GM21619 (cell line): ENCODE measurements around the gene MAP1LC3B2.

Experiments used
- ATAC-seq: cut with Tn5 transposase; IDR thresholded peaks from one replicate; pipeline ENCODE4 v1.9.1; 2021; ENCODE audit not compliant: unreplicated experiment

Gene MAP1LC3B2

DNA sequence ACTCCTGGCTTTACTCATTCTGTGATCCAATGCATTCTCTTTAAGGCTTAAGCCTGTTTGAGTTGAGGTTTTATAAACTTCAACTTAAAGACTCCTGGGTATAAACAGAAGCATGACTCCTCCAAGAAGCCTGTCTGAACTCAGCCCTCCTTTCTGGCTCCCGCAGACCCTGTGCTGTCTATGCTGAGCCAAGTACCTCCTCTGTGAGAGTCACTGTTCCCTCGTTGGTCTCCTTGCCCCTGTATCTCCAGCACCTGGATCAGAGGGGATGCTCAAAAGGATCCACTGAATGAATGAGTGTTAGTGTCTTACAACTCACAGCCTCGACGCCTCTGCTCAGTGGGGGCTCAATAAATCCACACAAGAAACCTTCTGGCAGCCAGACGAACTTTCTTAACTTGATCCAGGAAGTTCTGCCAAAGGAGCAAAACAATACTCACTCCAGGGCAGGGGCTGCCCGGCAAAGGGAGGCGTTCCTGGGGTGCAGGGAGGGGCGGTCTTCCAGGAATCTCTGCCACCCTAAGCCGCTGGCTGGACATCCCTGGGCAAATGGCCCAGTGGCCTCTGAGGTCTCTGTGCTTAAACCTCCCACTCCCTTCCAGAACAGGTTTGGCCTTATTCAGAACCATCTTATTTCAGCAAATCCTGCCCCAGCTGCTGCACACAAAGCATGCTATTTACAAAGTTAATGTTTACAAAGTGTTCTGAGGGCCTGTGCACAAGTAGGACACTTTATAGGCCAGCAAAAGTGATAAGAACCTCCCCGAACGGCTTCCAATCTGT, 32.9 kb downstream of the MAP1LC3B2 start:
- ATAC-seq, result no peak

DNA sequence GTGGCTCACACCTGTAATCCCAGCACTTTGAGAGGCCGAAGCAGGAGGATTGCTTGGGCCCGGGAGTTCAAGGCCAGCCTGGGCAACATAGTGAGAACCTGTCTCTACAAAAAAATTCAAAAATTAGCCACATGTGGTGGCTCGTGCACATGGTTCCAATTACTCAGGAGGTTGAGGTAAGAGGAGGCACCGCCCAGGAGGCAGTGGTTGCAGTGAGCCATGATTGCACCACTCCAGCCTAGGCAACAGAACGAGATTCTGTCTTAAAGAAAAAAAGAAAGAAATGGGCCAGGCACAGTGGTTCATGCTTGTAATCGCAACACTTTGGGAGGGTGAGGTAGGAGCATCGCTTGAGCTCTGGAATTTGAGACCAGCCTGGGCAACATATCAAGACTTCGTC, 33.5 kb downstream of the MAP1LC3B2 start:
- ATAC-seq, result no peak

DNA sequence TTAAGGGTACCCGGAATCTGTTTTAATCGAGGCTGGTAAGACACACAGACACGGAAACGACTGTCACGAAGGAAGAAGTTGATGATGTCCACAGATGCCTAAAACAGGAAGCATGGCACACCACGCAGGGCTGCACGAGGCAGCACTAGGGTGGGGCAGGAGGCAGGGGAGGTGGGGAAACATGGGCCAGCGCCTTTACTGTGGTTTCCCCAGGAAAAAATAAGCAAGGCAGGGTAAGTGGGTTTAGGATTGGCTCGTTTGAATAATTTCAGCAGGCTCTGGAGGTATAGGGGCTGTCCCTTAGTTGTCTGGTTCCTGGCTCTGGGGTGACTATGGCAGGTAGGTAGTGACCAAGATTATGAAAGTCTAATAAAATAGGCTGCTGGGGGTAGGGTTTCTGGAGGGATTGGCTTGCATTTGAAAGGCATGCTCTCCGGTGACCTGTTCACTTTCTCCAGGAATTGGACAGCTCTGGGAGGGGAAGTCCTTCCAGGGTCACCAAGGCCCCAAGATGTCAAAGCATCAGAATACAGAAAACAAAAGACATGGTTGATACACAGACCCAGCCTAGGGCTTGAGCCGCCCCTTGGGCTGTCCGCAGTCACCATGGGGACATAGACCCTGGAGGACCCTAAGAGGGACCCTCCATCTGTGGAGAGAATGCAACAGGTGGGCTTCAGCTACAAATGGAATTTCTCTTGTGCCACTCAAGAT, 35.3 kb downstream of the MAP1LC3B2 start:
- ATAC-seq, result no peak

GRCh38 chr12:116595186-116595585, 36.0 kb downstream of the MAP1LC3B2 start:
- no peak for ATAC-seq

- ATAC-seq, result no peak
Observed at GRCh38 chr12:116595672-116596071, 36.5 kb downstream of the MAP1LC3B2 start.

DNA sequence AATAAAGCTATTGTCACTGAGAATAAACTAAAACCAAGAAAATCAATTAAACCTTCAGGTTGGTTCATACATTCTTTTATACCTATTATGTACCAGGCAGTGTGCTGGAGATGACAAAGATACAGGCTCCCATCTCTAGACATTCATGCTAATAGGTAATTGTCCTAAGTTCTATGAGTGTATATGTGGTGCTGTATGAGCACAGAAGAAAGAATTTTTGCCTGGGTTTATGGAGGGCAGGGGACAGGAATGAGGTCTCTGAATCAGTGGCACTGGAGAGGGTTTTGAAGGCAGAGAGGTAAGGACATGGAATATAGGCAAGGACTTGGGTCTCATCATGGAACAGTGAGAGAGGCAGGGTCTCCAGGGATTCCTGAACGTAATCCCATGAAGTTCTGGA, 38.7 kb downstream of the MAP1LC3B2 start:
- no peak for ATAC-seq

- no peak for ATAC-seq
Observed at GRCh38 chr12:116598311-116599284, 39.4 kb downstream of the MAP1LC3B2 start.

DNA sequence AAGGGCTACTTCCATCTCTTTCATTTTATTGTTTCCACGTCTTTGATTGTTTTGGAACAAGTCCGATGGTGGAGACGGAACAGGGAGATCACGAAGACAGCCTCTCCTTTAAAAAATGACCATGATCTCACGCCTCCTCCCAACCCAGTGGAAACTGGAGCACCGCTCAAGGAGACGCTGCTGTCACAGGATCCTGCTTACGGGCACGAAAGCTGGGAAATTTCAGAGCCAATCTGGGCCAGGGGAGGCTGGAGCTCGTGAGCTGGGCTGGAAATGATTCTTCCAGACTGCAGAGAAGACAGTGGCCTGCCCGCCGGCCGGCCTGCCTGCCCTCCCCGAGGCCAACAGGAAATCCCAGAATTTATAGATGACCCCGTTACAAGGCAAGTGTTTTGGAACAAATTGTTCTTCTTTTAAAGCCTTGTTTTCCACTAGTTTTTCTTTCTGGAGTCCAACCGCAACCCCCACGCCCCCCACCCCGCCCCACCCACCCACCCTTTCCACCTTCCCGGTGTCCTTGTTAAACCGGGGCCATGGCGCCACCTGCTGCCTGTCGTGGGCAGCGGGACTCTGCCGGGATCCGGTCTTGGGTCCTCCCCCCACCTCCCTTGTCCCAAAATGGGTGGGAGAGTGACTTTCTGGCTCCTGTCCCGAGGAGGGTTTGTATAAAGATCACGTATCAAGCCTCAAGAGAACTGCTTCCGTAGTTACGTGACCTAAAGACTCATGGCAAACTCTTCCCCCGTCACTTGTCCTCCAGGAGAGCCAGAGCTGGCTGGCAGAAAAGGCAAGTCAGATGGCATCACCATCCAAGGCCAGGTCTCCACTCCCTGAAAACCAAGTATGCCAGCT, 40.3 kb downstream of the MAP1LC3B2 start:
- no peak for ATAC-seq

GRCh38 chr12:116600959-116601918, 42.1 kb downstream of the MAP1LC3B2 start:
- no peak for ATAC-seq

DNA sequence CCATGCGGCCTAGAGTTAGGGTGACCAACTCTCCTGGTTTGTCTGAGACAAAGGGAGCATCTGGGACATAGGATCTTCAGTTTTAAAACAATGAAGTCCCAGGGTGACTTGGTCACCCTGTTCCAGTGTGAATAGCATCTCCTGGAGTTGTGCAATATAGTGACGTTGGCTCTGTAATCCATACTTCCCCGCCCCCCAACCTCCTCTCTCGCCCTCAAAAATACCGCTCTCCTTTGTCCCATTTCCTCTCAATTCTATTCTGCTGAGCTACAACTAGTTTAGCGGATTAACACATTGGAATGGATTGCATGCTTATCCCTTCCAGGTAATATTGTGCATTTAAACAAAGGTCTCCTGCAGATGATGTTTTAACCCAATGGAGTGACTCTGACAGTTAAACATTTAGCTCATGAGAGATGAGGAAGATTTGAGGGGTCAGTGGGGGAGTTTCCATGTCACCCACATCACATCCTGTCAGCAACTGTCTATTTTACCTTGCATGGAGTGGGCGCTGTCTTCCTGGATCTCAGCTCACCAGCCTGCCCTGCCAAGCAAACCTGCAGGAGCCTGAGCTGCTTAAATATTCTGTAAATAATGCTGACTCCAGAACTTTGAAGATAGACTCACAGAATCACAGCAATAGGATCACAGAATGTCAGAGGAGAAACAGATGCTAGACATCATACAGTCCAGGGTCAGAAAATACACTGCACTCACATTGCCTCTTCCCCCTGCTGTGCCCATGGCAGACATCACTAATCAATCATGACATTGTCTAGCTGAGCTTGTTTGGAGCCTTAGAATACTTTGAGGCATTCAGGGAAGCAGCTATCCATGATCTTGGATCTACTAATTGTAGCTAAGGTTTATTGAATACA, 43.0 kb downstream of the MAP1LC3B2 start:
- no peak for ATAC-seq

DNA sequence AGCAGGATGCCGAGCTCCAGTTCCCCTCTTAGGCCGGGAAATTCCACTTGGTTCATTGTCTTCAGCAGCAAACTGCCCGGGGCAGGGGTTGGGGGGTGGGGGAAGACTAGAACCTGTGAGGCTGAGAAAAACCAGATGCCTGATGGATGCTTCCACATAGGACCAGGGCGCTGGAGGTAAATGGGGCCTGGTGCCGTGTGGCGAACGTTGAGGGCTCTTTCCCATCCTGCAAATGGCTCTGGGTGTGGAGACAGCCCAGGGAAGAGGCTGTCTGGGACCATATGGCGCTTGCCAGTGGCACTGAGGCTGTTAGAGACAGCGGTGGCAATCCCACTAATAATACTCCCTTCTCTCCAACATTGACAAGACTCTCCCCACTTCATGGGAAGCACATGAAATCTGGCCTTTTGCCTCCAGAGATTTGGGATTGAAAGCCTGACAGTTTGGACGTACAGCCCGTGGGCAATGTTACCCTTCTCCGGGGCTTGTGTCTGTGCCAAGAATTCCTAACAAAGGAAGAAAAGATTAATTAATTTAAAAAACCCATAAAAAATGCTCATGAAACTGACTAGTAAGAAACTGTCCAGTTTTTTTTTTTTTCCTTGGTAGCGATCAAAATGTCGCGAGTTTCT, 44.5 kb downstream of the MAP1LC3B2 start:
- no peak for ATAC-seq

DNA sequence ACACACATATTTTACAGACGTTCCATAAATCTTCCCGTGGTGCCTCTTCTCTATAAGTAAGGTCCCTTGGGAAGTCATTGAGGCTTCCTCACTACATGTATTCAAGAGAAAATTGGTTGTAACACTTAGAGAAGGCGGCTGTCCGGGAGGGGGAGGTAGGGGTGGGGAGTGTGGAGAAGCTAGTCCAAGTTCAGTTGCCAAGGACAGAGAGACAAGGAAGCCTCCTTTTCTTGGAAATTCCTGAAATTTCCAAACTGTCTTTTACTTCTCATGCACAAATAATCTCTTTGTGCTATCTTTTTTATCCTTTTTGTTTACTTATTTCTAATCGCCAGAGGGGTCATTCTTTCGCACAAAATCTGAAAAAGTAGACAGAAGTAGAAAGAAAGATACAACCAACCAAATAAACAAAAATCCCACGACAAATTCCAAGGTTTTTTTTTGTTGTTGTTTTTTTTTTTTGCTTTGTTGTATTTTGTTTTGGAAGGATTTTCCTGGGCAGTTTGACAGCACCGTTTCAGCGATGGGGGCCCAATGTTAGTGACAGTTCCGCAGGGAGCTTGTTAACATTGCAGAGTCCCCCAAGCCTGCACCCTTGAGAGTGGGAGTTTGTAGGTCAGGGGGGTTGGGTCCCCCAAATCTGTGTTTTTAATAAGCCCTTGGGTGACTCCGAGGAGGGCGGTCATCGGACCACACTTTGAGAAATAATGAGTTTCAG, 45.2 kb downstream of the MAP1LC3B2 start:
- ATAC-seq, result no peak

GRCh38 chr12:116604951-116605641, 45.9 kb downstream of the MAP1LC3B2 start:
- ATAC-seq, result no peak

- ATAC-seq, result no peak
Observed at GRCh38 chr12:116606397-116606796, 47.2 kb downstream of the MAP1LC3B2 start.

- ATAC-seq, result no peak
Observed at GRCh38 chr12:116607039-116607438, 47.9 kb downstream of the MAP1LC3B2 start.

DNA sequence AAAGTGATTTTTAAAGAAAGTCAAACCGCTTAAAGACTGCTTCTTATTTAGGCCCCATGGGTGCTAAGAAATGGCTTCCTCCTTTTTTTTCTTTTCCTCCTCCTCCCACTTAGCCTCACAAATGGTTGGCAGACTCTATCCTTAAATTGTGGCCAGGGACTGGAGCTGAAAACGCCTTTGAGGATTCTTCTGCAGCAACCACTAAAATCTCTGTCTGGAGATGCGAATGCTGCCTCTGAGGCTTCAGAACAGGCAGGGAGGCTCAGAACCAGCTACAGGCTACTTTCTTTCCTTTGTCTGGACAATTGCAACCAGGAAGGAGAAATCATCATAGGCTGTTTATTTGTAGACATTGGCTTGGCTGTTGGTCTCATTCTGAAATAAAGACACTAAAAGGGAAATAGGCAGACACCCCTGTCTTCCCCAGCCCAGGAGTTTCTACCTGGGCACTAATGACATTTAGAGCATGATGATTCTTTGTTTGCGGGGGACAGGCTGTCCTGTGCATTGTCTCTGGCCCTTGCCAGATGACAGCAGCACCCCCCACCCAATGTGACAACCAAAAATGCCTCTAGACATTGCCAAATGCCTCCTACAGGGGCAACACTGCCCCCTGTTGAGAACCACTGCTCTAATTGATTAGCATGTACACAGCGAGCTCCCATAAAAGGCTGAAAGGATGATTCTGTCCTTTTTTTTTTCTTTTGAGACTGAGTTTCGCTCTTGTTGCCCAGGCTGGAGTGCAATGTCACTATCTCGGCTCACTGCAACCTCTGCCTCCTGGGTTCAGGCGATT, 50.3 kb downstream of the MAP1LC3B2 start:
- ATAC-seq, result no peak
